PFSK-1 (cell line): ENCODE data around the gene CEP72.

Experiments
- FOXP2 ChIP-seq: optimal IDR thresholded peaks from 2 replicates; pipeline ENCODE3; 2011; ENCODE audit warnings: borderline replicate concordance, control low read depth, inconsistent platforms; ENCODE audit not compliant: insufficient read depth; ENCODE audit errors: extremely low read length, extremely low read depth
- POLR2AphosphoS5 ChIP-seq: IDR thresholded peaks from 2 replicates; pipeline ENCODE4 v1.6.1; 2012; ENCODE audit warnings: low read depth, mild to moderate bottlenecking, control low read depth, low read length, moderate library complexity
- SIN3A ChIP-seq: IDR thresholded peaks from 2 replicates; pipeline ENCODE4 v1.6.1; 2012; ENCODE audit warnings: mild to moderate bottlenecking, low read length, moderate library complexity, borderline replicate concordance; ENCODE audit not compliant: insufficient read depth
- TAF1 ChIP-seq: IDR thresholded peaks from 2 replicates; pipeline ENCODE4 v1.6.1; 2012; ENCODE audit warnings: low read length, control low read depth, borderline replicate concordance; ENCODE audit not compliant: insufficient read depth
- TF ChIP-seq, protein P1 (sequence below), 2 experiments: IDR thresholded peaks; 2 replicates each; pipeline versions ENCODE4 v1.6.1 to v1.8.0; 2011 to 2012; ENCODE audit warnings: low read depth in 2 of 2, low read length in 2 of 2, control low read depth in 1 of 2, inconsistent platforms in 1 of 2, mild to moderate bottlenecking in 1 of 2, moderate library complexity in 1 of 2; ENCODE audit not compliant: insufficient read depth in 1 of 2

CEP72 gene

DNA sequence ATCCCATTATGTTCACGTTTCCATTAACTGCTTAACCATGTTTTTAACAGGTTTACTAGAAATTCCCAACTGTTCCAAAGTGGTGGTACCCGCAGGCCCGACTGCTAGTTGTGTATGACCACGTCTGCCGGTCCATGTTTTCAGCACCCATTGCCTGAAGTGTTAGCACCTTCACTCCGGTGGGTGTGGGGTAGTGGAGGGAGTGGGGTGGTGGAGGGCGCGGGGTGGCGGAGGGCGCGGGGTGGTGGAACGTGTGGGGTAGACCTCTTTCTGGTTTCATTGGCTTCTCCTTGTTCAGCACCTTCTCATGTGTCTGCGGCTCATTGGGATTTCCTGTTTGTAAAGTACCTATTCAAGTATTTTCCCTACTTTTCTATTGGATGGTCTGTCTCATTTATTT is 43.3 kb downstream of the CEP72 start:
- no peak for TF ChIP-seq TAF1
- TF ChIP-seq, protein P1, sequence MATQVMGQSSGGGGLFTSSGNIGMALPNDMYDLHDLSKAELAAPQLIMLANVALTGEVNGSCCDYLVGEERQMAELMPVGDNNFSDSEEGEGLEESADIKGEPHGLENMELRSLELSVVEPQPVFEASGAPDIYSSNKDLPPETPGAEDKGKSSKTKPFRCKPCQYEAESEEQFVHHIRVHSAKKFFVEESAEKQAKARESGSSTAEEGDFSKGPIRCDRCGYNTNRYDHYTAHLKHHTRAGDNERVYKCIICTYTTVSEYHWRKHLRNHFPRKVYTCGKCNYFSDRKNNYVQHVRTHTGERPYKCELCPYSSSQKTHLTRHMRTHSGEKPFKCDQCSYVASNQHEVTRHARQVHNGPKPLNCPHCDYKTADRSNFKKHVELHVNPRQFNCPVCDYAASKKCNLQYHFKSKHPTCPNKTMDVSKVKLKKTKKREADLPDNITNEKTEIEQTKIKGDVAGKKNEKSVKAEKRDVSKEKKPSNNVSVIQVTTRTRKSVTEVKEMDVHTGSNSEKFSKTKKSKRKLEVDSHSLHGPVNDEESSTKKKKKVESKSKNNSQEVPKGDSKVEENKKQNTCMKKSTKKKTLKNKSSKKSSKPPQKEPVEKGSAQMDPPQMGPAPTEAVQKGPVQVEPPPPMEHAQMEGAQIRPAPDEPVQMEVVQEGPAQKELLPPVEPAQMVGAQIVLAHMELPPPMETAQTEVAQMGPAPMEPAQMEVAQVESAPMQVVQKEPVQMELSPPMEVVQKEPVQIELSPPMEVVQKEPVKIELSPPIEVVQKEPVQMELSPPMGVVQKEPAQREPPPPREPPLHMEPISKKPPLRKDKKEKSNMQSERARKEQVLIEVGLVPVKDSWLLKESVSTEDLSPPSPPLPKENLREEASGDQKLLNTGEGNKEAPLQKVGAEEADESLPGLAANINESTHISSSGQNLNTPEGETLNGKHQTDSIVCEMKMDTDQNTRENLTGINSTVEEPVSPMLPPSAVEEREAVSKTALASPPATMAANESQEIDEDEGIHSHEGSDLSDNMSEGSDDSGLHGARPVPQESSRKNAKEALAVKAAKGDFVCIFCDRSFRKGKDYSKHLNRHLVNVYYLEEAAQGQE (IDR thresholded peaks at IDR 0.05; ENCODE audit: insufficient read depth in 1 of 2, low read depth in 2 of 2, low read length in 2 of 2) = no peak
- TF ChIP-seq SIN3A = no peak
- no peak for TF ChIP-seq FOXP2
- no peak for TF ChIP-seq POLR2AphosphoS5

DNA sequence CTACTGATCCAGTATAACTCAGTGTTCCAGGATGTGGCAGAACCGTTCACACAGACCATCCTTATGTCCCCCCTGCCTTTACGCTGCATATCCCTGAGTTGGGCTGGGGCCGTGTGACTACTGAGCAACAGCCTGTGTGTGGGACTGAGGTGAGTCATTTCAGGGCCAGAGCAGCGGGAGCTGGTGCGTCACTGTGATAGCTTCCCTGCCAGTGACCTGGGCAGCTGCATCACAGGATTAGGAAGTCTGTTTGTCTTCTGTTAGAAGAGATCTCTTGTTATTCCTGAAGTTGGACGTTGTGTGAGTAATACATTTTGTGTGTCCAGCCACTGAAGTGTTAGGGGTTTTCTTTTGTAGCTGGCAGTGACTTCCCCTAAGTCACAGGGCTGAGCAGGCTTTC is 45.4 kb downstream of the CEP72 start:
- no peak for TF ChIP-seq POLR2AphosphoS5
- no peak for TF ChIP-seq FOXP2
- no peak for TF ChIP-seq SIN3A
- no peak for TF ChIP-seq TAF1
- TF ChIP-seq, protein P1 (IDR thresholded peaks at IDR 0.05; ENCODE audit: insufficient read depth in 1 of 2, low read depth in 2 of 2, low read length in 2 of 2) = no peak

DNA sequence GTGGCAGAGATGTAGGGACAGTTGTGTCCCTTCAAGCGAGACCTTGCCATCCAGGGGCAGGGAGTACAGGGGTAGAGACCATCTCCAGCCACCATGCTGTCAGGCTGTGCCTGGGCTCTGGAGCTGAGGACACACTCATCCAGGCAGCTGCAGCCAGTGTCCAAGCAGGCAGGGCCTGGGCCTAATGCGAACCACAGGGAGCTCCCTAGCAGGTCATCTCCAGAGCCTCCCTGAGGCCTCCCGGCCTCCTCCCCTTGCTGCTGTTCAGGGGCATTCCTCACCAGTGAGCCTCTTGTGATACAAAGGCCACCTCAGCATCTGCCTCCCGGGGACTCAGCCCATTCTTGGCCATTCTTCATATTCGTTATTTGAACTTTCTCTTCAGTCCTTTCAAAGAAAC is 46.0 kb downstream of the CEP72 start:
- TF ChIP-seq FOXP2 (no peak), TAF1 (no peak), SIN3A (no peak), POLR2AphosphoS5 (no peak)
- TF ChIP-seq, protein P1 (IDR thresholded peaks at IDR 0.05; ENCODE audit: insufficient read depth in 1 of 2, low read depth in 2 of 2, low read length in 2 of 2) = no peak

DNA sequence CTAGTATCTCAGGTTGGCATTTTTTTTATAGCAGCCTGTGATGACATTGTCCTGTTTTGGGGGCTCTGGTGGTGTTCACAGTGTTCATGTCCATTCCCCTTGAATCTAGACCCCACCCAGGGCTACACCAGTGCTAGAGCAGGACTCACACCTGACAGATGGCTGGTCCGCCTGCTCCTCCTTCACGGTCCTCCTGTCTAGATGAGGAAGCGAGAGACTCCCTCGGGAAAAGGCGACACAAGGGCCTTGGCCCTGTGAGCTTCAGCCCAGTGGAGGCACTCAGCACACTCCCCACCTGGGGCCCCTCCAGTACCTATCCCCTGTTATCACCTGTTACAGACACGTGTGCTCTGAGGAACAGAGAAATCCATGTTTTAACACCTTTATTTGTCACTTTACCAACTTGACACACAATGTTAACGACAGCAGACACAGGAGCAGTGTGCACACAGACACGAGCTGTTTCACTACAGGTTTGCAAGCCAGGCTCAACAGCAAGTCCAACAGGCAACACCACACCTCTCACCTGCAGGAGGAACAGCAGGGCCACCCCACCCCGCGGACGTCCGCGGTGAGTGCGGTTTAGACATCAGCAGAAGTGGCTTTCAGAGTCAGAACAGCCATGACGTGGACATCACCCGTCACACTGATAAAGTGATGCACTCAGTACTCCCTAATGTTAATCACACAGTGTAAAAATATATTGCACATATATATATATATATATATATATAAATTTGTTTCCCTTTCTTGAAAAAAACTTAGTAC is 47.5 kb downstream of the CEP72 start:
- TF ChIP-seq TAF1 (no peak), POLR2AphosphoS5 (no peak), SIN3A (no peak), FOXP2 (no peak)
- TF ChIP-seq, protein P1 (IDR thresholded peaks at IDR 0.05; ENCODE audit: insufficient read depth in 1 of 2, low read depth in 2 of 2, low read length in 2 of 2) = no peak

DNA sequence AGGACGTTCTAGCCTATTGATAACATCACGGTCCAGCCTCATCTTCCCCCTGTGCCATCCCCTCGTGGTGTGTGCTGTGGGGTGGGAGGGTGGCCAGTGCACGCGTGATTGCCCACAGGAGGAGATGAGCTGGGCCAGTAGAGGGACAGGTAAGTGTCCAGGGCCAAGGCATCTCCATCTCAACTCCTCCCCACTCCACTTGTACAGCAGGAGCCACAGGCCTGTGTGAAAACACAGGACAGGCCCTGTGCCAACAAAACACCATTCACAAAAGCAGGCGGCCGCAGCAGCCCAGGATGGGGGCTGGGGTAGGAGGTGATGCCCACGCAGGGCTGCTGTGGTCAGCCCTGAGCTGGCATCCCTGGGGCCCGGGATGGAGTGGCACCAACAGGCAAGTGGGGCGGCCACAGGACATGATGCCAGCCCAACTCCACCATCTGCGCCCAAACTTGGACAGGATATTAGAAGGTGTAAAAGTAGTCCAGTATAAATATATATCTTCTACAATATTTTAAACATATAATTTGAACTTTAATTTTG is 48.4 kb downstream of the CEP72 start:
- TF ChIP-seq FOXP2 = no peak
- no peak for TF ChIP-seq POLR2AphosphoS5
- TF ChIP-seq, protein P1 (IDR thresholded peaks at IDR 0.05; ENCODE audit: insufficient read depth in 1 of 2, low read depth in 2 of 2, low read length in 2 of 2) = no peak
- TF ChIP-seq TAF1 = no peak
- no peak for TF ChIP-seq SIN3A
